ENCODE measurements around the gene CCDC18.

CCDC18 gene

GRCh38 chr1:93179886-93180722 lies 420 bp upstream of the CCDC18 start, which contains the start of gene TMED5:
TMED5 (minus strand) TSS chr1:93180413; CDS start chr1:93180242, 171 bp downstream.
- Mint-ChIP-seq H3K4me1 (peaks cover 16% of the 10 kb centered on the region), H3K4me3 (peak within 1 kb of the TSS; percentile 88 to 94 (median 93)), H3K9me3 (no peaks in the 10 kb centered on the region), H3K36me3 (ENCODE audit: low read depth) (peaks cover 4% of the 10 kb centered on the region), H3K27me3 (ENCODE audit: low read depth) (no peaks in the 10 kb centered on the region), H3K27ac (peak within 1 kb of the TSS; percentile 86 to 98 (median 96))
- peak; percentile 21 to 25 (median 22) for TF ChIP-seq CTCF (IDR thresholded peaks at IDR 0.05; ENCODE audit: unreplicated experiment in 3 of 3)

GRCh38 chr1:93186667-93187066 lies 6.1 kb downstream of the CCDC18 start:
- H3K9me3 Mint-ChIP-seq, result no peaks in the 10 kb centered on the region
- no peak overlapping the region for H3K27ac Mint-ChIP-seq
- H3K4me3 Mint-ChIP-seq, result no peak overlapping the region
- H3K4me1 Mint-ChIP-seq, result no peaks in the 10 kb centered on the region
- TF ChIP-seq CTCF (IDR thresholded peaks at IDR 0.05; ENCODE audit: unreplicated experiment in 3 of 3), result no peak
- H3K27me3 Mint-ChIP-seq (ENCODE audit: low read depth), result no peaks in the 10 kb centered on the region
- peaks cover 4% of the 10 kb centered on the region for H3K36me3 Mint-ChIP-seq (ENCODE audit: low read depth)

GRCh38 chr1:93190432-93190831 lies 9.9 kb downstream of the CCDC18 start:
- H3K4me1 Mint-ChIP-seq, result no peaks in the 10 kb centered on the region
- no peaks in the 10 kb centered on the region for H3K27me3 Mint-ChIP-seq (ENCODE audit: low read depth)
- no peak for TF ChIP-seq CTCF (IDR thresholded peaks at IDR 0.05; ENCODE audit: unreplicated experiment in 3 of 3)
- peaks cover 8% of the 10 kb centered on the region for H3K36me3 Mint-ChIP-seq (ENCODE audit: low read depth)
- H3K9me3 Mint-ChIP-seq, result no peaks in the 10 kb centered on the region
- H3K4me3 Mint-ChIP-seq, result no peak overlapping the region
- no peak overlapping the region for H3K27ac Mint-ChIP-seq

GRCh38 chr1:93194231-93194990 lies 13.9 kb downstream of the CCDC18 start:
- Mint-ChIP-seq H3K36me3 (ENCODE audit: low read depth) (peaks cover 18% of the 10 kb centered on the region), H3K27me3 (ENCODE audit: low read depth) (no peaks in the 10 kb centered on the region), H3K27ac (no peak overlapping the region)

GRCh38 chr1:93196591-93196990 lies 16.1 kb downstream of the CCDC18 start:
- H3K4me3 Mint-ChIP-seq, result no peak overlapping the region

More at GRCh38 chr1:93194231-93194990, 13.9 kb downstream of the CCDC18 start:
- H3K4me1 Mint-ChIP-seq, result no peaks in the 10 kb centered on the region
- H3K4me3 Mint-ChIP-seq, result no peak overlapping the region
- no peak for TF ChIP-seq CTCF (IDR thresholded peaks at IDR 0.05; ENCODE audit: unreplicated experiment in 3 of 3)
- H3K9me3 Mint-ChIP-seq, result no peaks in the 10 kb centered on the region

More at GRCh38 chr1:93196591-93196990, 16.1 kb downstream of the CCDC18 start:
- Mint-ChIP-seq H3K27ac (no peak overlapping the region), H3K27me3 (ENCODE audit: low read depth) (no peaks in the 10 kb centered on the region), H3K4me1 (no peaks in the 10 kb centered on the region), H3K9me3 (no peaks in the 10 kb centered on the region), H3K36me3 (ENCODE audit: low read depth) (peaks cover 18% of the 10 kb centered on the region)
- TF ChIP-seq CTCF (IDR thresholded peaks at IDR 0.05; ENCODE audit: unreplicated experiment in 3 of 3), result no peak
